Naive thymus-derived CD4-positive, alpha-beta T cell (primary cell): ENCODE measurements around the gene NKG7. TPM values are rescaled to one million over a fixed set of nuclear protein-coding genes. Genes with fewer than 3 reads are reported as not detected.
A peak's percentile ranks its signal among the peaks of the same experiment; 100 is the strongest.
"Not testable (repeated sequence)": the region's sequence is repeated elsewhere in the genome, so short reads cannot be mapped to it uniquely, and the experiment has no call there.

Source experiments
- ATAC-seq: fragments of 150-1000 bp; cut with Tn5 transposase; 2 replicates; pipeline ENCODE4 v1.10.0; 2021; ENCODE audit warnings: mild to moderate bottlenecking, moderate library complexity
- CTCF ChIA-PET: fragments of 350-600 bp; sonication (Branson Sonifier 250); formaldehyde crosslinking; loops from one replicate; lab custom pipeline; 2021; ENCODE audit warnings: antibody characterized with exemption; lab: Charles Lee
- POLR2A ChIA-PET: fragments of 350-600 bp; sonication (Branson Sonifier 250); formaldehyde crosslinking; loops from one replicate; lab custom pipeline; 2021; ENCODE audit warnings: antibody characterized with exemption, inconsistent platforms; lab: Charles Lee
- DNase-seq, 9 donors: peaks; one replicate each; pipeline versions ENCODE4 v3.0.0 to v3.0.0-alpha.2; 2020 to 2022; ENCODE audit warnings: mixed read lengths in 1 of 9
- H3K27ac ChIP-seq: one replicate; pipeline ENCODE4 v1.7.0; 2013; ENCODE audit warnings: mild to moderate bottlenecking, low read depth, low read length, moderate library complexity
- H3K27me3 ChIP-seq, 2 donors: one replicate each; pipeline ENCODE4 v1.7.0; 2013; ENCODE audit warnings: low read length in 2 of 2, mild to moderate bottlenecking in 2 of 2, moderate library complexity in 2 of 2; ENCODE audit not compliant: control insufficient read depth in 2 of 2, insufficient read depth in 2 of 2
- H3K36me3 ChIP-seq, 3 experiments: 1 replicate in 2 of 3; 2 replicates in 1 of 3; pipeline ENCODE4 v1.7.0; 2013; ENCODE audit warnings: low read length in 3 of 3, mild to moderate bottlenecking in 3 of 3, moderate library complexity in 1 of 3; ENCODE audit not compliant: insufficient read depth in 3 of 3, control insufficient read depth in 2 of 3
- H3K4me1 ChIP-seq, 2 donors: one replicate each; pipeline ENCODE4 v1.7.0; 2013; ENCODE audit warnings: low read length in 2 of 2, mild to moderate bottlenecking in 2 of 2, moderate library complexity in 1 of 2; ENCODE audit not compliant: control insufficient read depth in 2 of 2, insufficient read depth in 2 of 2
- H3K4me3 ChIP-seq: 2 replicates; pipeline ENCODE4 v1.7.0; 2013; ENCODE audit warnings: mild to moderate bottlenecking, low read length
- H3K9me3 ChIP-seq, 3 experiments: 1 replicate in 2 of 3; 2 replicates in 1 of 3; pipeline ENCODE4 v1.7.0; 2013; ENCODE audit warnings: low read length in 3 of 3; ENCODE audit not compliant: control insufficient read depth in 2 of 3
- H3K27ac Mint-ChIP-seq, 9 donors: one replicate each; pipeline ENCODE4 v1.8.0; 2020 to 2022; ENCODE audit warnings: mixed read lengths in 9 of 9, mild to moderate bottlenecking in 8 of 9, moderate library complexity in 5 of 9, inconsistent platforms in 2 of 9
- H3K27me3 Mint-ChIP-seq, 5 donors: one replicate each; pipeline ENCODE4 v1.8.0; 2021 to 2022; ENCODE audit warnings: mixed read lengths in 5 of 5, mild to moderate bottlenecking in 1 of 5
- H3K36me3 Mint-ChIP-seq, 5 donors: one replicate each; pipeline ENCODE4 v1.8.0; 2020 to 2022; ENCODE audit warnings: mixed read lengths in 5 of 5, mild to moderate bottlenecking in 3 of 5, inconsistent platforms in 1 of 5
- H3K4me1 Mint-ChIP-seq, 7 donors: one replicate each; pipeline ENCODE4 v1.8.0; 2020 to 2022; ENCODE audit warnings: mixed read lengths in 7 of 7, mild to moderate bottlenecking in 3 of 7, inconsistent platforms in 1 of 7
- H3K4me3 Mint-ChIP-seq, 10 donors: one replicate each; pipeline ENCODE4 v1.8.0; 2020 to 2022; ENCODE audit warnings: mild to moderate bottlenecking in 10 of 10, mixed read lengths in 10 of 10, moderate library complexity in 6 of 10, inconsistent platforms in 2 of 10
- H3K9me3 Mint-ChIP-seq, 11 donors: one replicate each; pipeline ENCODE4 v1.8.0; 2020 to 2022; ENCODE audit warnings: mixed read lengths in 11 of 11, mild to moderate bottlenecking in 4 of 11, inconsistent platforms in 1 of 11, moderate library complexity in 1 of 11
- intact Hi-C, 2 donors: fragments of 100-400 bp; cut with micrococcal nuclease; formaldehyde crosslinking; loops; one replicate each; pipeline ENCODE4 v1.15.1; 2023
- polyA plus RNA-seq, 2 donors: library from polyadenylated mRNA; unstranded; fragments of 300-500 nt; fragmentation: Illumina TruSeq; gene quantifications; one replicate each; pipeline ENCODE4 v1.2.3, GENCODE V29; 2021
- total RNA-seq, 6 experiments: library from RNA in 5 of 6; stranded (reverse) in 5 of 6; gene quantifications; 1 replicate in 5 of 6; 2 replicates in 1 of 6; pipeline ENCODE4 v1.2.3 and lab custom pipeline; 2021 to 2026

The NKG7 gene
- total and polyA plus RNA-seq, 7 experiments from 2014 or later: 3.9 to 336 (median 9.8) TPM

- no peak for DNase-seq
- Mint-ChIP-seq H3K36me3 (no peaks in the 10 kb centered on the region), H3K4me1 (peaks cover 0 to 12% (median 0%) of the 10 kb centered on the region in 7 donors), H3K27ac (no peak overlapping the region), H3K9me3 (peaks cover 0 to 7% (median 0%) of the 10 kb centered on the region in 11 donors), H3K4me3 (no peak overlapping the region), H3K27me3 (peaks cover 16 to 30% (median 24%) of the 10 kb centered on the region in 5 donors)
- ATAC-seq: peak; percentile 31
- Histone ChIP-seq H3K9me3 (no peaks in the 10 kb centered on the region), H3K4me1 (no peaks in the 10 kb centered on the region), H3K36me3 (no peaks in the 10 kb centered on the region), H3K4me3 (no peak overlapping the region), H3K27ac (no peak overlapping the region), H3K27me3 (no peaks in the 10 kb centered on the region)
- intact Hi-C loops: no loop called here
- POLR2A ChIA-PET: no interaction called here
- CTCF ChIA-PET: interaction anchor here (1.0 to 2.4 kb wide), 4 partner anchors 15 to 97 kb away, joined by 3 to 9 read pairs (median 4); no protein-coding TSS in a partner anchor
Observed at GRCh38 chr19:51417810-51418157, 45.3 kb upstream of the NKG7 start.

DNA sequence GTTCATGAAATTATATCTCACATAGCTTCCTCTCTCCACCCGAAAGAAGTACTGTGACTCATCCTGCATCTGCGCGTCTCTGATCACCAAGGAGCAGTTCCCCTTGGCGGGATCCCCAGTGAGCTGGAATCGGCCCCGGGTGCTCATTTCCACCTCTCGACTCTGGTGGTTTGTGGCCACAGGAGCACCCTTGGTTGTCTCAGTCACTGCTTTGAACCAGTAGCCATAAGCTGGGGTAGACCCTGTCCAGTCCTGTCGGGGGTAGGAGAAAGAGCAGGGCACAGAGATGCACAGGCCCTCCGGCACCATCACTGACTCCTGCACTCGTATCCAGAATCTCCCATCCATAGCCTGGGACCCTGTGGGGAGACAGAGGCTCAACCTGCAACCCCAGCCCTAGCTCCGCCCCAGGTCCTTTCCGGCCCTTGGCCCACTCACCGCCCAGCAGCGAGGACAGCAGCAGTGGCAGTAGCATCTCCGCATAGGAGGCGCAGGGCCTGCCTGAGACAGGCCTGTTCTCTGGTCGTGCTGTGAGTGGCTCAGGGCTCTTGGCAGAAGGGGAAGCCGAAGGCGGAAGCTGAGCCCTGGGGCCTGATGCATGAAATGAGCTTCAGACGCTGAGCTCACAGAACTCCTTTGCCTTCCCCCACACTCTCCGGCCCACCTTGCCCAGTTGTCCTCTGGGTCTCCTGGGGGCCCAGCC, 44.8 kb upstream of the NKG7 start, which contains the start of gene SIGLEC10:
Gene SIGLEC10, minus strand, starts transcription at position 536 of the 703 bp plus-strand sequence. Its CDS starts 61 bp downstream, at position 475.
- H3K27ac ChIP-seq: no peak within 1 kb of the TSS
- H3K4me3 ChIP-seq: no peak within 1 kb of the TSS
- peak within 1 kb of the TSS in 1 of 9 donors; percentile 48 for H3K27ac Mint-ChIP-seq
- peak; percentile 81 for ATAC-seq
- intact Hi-C loops: no loop called here
- H3K36me3 ChIP-seq: no peaks in the 10 kb centered on the region
- H3K4me1 Mint-ChIP-seq: peaks cover 0 to 12% (median 0%) of the 10 kb centered on the region in 7 donors
- H3K4me1 ChIP-seq: no peaks in the 10 kb centered on the region
- peaks cover 0 to 4% (median 0%) of the 10 kb centered on the region in 11 donors for H3K9me3 Mint-ChIP-seq
- peaks cover 14 to 27% (median 22%) of the 10 kb centered on the region in 5 donors for H3K27me3 Mint-ChIP-seq
- peak in 1 of 9 donors; percentile 47 for DNase-seq
- peak within 1 kb of the TSS in 1 of 10 donors; percentile 37 for H3K4me3 Mint-ChIP-seq
- no peaks in the 10 kb centered on the region for H3K27me3 ChIP-seq
- H3K9me3 ChIP-seq: no peaks in the 10 kb centered on the region
- no peaks in the 10 kb centered on the region for H3K36me3 Mint-ChIP-seq
- ChIA-PET CTCF (interaction anchor here (0.8 to 1.7 kb wide), 4 partner anchors 14 to 54 kb away, joined by 3 read pairs; no protein-coding TSS in a partner anchor), POLR2A (no interaction called here)

GRCh38 chr19:51416422-51416821, 44.0 kb upstream of the NKG7 start:
- H3K4me1 ChIP-seq: not testable (repeated sequence)

GRCh38 chr19:51415187-51415586, 42.7 kb upstream of the NKG7 start:
- Mint-ChIP-seq H3K4me3 (no peak overlapping the region), H3K27me3 (peaks cover 12 to 26% (median 14%) of the 10 kb centered on the region in 5 donors), H3K4me1 (peaks cover 0 to 7% (median 0%) of the 10 kb centered on the region in 7 donors), H3K36me3 (no peaks in the 10 kb centered on the region), H3K9me3 (peaks cover 0 to 4% (median 0%) of the 10 kb centered on the region in 11 donors), H3K27ac (no peak overlapping the region)
- ChIA-PET POLR2A (no interaction called here), CTCF (no interaction called here)
- Histone ChIP-seq H3K4me3 (no peak overlapping the region), H3K4me1 (no peaks in the 10 kb centered on the region), H3K9me3 (no peaks in the 10 kb centered on the region), H3K27me3 (no peaks in the 10 kb centered on the region), H3K27ac (no peak overlapping the region), H3K36me3 (no peaks in the 10 kb centered on the region)
- DNase-seq (no peak), ATAC-seq (no peak)
- intact Hi-C loops: no loop called here

More at GRCh38 chr19:51416422-51416821, 44.0 kb upstream of the NKG7 start:
- ATAC-seq, intact Hi-C loops, H3K27ac ChIP-seq, H3K27ac Mint-ChIP-seq, H3K9me3 ChIP-seq, H3K9me3 Mint-ChIP-seq, POLR2A ChIA-PET, DNase-seq, H3K4me3 Mint-ChIP-seq, H3K36me3 Mint-ChIP-seq, H3K27me3 ChIP-seq, H3K36me3 ChIP-seq, H3K4me1 Mint-ChIP-seq, H3K4me3 ChIP-seq: not testable (repeated sequence)
- H3K27me3 Mint-ChIP-seq: peaks cover 14 to 29% (median 19%) of the 10 kb centered on the region in 5 donors
- CTCF ChIA-PET: interaction anchor here (0.8 to 1.7 kb wide), 2 partner anchors 23 to 38 kb away, joined by 3 read pairs; no protein-coding TSS in a partner anchor

DNA sequence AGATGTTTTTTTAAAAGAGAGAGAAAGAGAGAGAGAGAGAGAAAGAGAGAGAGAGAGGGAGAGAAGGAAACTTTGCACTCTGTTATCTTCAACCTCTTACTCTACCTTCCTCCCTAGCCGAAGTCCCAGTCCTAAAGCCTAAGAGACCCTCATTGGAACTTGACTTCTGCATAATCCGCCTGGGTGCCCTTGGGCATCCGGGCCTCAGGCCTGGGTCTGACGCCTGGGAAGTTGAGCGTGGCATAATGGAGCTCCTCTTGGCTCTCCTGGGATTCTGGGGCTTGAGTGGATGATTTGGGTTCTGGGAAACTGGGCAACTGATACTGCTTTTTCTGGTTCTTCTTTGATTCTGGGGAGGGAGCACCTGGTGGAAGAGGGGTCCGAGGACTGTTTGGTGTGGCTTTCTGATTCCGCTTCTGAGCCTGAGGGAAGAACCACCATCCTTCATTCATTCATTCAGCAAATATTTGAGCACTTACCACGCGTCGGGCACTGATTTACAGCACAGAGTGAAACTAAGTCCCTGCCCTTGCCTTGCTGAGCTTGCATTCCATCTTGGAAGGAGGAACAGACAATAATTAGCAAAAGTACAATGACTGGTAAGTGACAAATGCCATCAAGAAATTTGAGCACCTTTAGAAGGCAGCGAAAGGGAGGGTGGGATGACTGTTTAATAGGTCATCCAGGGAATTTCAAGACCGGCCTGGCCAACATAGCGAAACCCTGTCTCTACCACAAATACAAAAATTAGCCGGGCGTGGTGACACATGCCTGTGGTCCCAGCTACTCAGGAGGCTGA, 38.7 kb upstream of the NKG7 start:
- Mint-ChIP-seq H3K9me3 (peaks cover 0 to 4% (median 0%) of the 10 kb centered on the region in 11 donors), H3K4me1 (peaks cover 0 to 7% (median 0%) of the 10 kb centered on the region in 7 donors), H3K27ac (no peak overlapping the region), H3K4me3 (no peak overlapping the region), H3K27me3 (peaks cover 0 to 16% (median 3%) of the 10 kb centered on the region in 5 donors), H3K36me3 (no peaks in the 10 kb centered on the region)
- ChIA-PET CTCF (no interaction called here), POLR2A (no interaction called here)
- DNase-seq (no peak), ATAC-seq (no peak)
- no peaks in the 10 kb centered on the region for H3K36me3 ChIP-seq
- H3K27me3 ChIP-seq: no peaks in the 10 kb centered on the region
- no peaks in the 10 kb centered on the region for H3K4me1 ChIP-seq
- H3K27ac ChIP-seq: no peak overlapping the region
- H3K4me3 ChIP-seq: no peak overlapping the region
- intact Hi-C loops: no loop called here
- peaks cover 0 to 2% (median 0%) of the 10 kb centered on the region in 3 experiments for H3K9me3 ChIP-seq

GRCh38 chr19:51407511-51408131, 35.2 kb upstream of the NKG7 start:
- Mint-ChIP-seq H3K27me3 (peaks cover 0 to 23% (median 8%) of the 10 kb centered on the region in 5 donors), H3K4me1 (peaks cover 0 to 9% (median 0%) of the 10 kb centered on the region in 7 donors), H3K27ac (no peak overlapping the region), H3K9me3 (peaks cover 0 to 21% (median 12%) of the 10 kb centered on the region in 11 donors), H3K36me3 (peaks cover 0 to 11% (median 9%) of the 10 kb centered on the region in 5 donors), H3K4me3 (no peak overlapping the region)
- peaks cover 0 to 4% (median 0%) of the 10 kb centered on the region in 3 experiments for H3K9me3 ChIP-seq
- no peaks in the 10 kb centered on the region for H3K27me3 ChIP-seq
- no peak overlapping the region for H3K27ac ChIP-seq
- intact Hi-C loops: loop anchor here (1.0 kb wide), 1 partner anchor 68 kb away; no protein-coding TSS in a partner anchor
- DNase-seq: peak in 3 of 9 donors; percentile 14 to 29 (median 23)
- ChIA-PET POLR2A (no interaction called here), CTCF (no interaction called here)
- peak; percentile 77 for ATAC-seq
- no peak overlapping the region for H3K4me3 ChIP-seq
- no peaks in the 10 kb centered on the region for H3K36me3 ChIP-seq
- no peaks in the 10 kb centered on the region for H3K4me1 ChIP-seq
